ENCODE data around the gene ATP6V0B. TPM values are rescaled to one million over a fixed set of nuclear protein-coding genes. Genes with fewer than 3 reads are reported as not detected.

The ATP6V0B gene
- total RNA-seq, 1 experiment from 2014 or later, result 235 TPM

DNA sequence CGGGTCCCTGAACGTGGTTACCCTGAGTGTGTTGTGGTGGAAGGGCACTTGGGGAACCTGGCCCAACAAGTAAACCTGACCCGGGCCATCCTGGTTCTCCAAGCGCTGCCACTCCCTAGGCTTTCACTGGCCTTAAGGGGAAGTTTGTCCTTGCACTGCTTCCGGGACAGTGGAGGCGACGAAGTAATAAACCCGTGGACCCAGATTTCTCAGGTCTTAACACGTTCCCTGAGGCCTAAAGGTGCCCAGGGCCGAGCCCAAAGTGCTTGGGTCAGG is 16.4 kb downstream of the ATP6V0B start:
- H3K4me3 ChIP-seq, result peak overlapping the region; percentile 47
- peaks cover 5% of the 10 kb centered on the region; the same call in 1 of the 2 replicates for H3K36me3 ChIP-seq
- H3K27ac ChIP-seq, result peak overlapping the region; percentile 34
- peaks cover 8% of the 10 kb centered on the region for H3K4me1 ChIP-seq (replicated peaks)
- no peaks in the 10 kb centered on the region for H3K9me3 ChIP-seq (replicated peaks)
- no peaks in the 10 kb centered on the region for H3K27me3 ChIP-seq (replicated peaks)
- no peak for DNase-seq (ENCODE audit: low read depth in 1 of 2, low spot score in 2 of 2)

DNA sequence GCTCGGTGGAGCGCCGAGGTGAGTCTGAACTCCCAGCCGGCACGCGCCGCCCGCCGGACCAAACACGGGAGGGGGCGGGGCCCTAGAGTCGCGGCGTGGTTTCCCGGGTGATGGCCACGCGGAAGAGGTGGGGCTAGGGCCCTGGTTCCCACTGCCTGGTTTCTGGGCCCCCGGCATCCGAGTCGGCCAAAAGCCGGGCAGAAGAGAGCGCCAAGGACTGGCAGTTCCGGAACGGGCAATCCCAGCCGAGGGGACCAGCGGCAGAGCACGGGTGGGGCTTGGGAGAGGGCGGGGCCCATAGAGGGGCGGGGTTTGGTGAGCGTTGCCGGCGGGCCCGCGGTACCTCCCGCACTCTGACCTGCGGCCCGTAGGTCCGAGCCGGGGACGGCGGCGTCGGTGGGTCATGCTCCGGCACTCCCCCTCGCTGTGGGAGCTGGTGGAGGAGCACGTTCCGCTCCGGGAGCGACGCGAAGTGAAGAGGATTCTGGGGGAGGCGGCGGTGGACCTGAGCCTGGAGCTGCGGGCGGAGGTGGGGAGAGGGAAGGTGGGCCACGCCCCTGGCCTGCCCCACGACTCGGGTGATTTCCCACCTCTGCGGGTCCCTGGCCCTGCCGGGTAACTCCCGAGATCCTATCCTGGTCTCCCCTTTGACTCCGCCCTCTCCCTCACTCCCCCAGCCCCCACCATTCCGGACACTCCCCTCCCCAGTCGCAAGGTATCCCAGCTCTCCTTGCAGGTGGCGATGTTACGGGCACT is 16.9 kb downstream of the ATP6V0B start, which contains the start of gene CCDC24:
TSS of gene CCDC24 (plus strand) at position 124 of the 756 bp plus-strand sequence. CDS start at position 404, 280 bp downstream.
- peaks cover 8% of the 10 kb centered on the region for H3K4me1 ChIP-seq (replicated peaks)
- H3K4me3 ChIP-seq, result peak within 1 kb of the TSS; percentile 47
- peak; percentile 78 to 91 for DNase-seq (ENCODE audit: low read depth in 1 of 2, low spot score in 2 of 2)
- H3K27me3 ChIP-seq (replicated peaks), result no peaks in the 10 kb centered on the region
- no peaks in the 10 kb centered on the region for H3K36me3 ChIP-seq
- no peaks in the 10 kb centered on the region for H3K9me3 ChIP-seq (replicated peaks)
- peak within 1 kb of the TSS; percentile 34 for H3K27ac ChIP-seq

- H3K9me3 ChIP-seq (replicated peaks), result no peaks in the 10 kb centered on the region
- no peak overlapping the region for H3K27ac ChIP-seq
- peaks cover 8% of the 10 kb centered on the region for H3K4me1 ChIP-seq (replicated peaks)
- peak overlapping the region; percentile 47 for H3K4me3 ChIP-seq
- no peak for DNase-seq (ENCODE audit: low read depth in 1 of 2, low spot score in 2 of 2)
- H3K27me3 ChIP-seq (replicated peaks), result no peaks in the 10 kb centered on the region
- no peaks in the 10 kb centered on the region for H3K36me3 ChIP-seq
Observed at GRCh38 chr1:43992232-43992995, 17.7 kb downstream of the ATP6V0B start.

DNA sequence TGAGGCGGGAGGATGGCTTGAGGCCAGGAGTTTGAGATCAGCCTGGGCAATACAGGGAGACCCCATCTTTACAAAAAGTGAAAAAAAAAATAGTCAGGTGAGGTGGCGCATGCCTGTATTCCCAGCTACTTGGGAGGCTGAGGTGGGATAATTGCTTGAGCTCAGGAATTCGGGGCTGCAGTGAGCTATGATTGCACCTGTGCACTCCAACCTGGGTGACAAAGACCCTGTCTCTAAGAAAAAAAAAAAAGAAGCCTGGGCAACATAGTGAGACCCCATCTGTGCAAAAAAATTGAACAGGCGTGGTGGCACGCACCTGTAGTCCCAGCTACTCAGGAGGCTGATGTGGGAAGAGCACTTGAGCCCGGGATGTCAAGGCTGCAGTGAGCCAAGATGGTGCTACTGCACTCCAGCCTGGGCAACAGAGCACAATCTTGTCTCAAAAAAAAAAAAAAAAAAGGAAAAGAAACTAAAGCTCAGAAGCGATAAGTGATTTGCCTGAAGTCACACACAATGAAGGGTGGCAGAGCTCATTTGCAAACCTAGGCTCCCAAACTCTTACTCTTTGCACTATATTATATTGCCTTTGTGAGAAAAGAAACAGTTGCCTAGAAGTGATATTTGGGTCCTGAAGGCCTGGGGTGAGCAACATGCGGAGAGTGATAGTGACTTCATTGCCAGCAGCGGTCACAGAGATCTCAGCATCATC is 18.6 kb downstream of the ATP6V0B start:
- Histone ChIP-seq H3K9me3 (replicated peaks) (no peaks in the 10 kb centered on the region), H3K4me1 (replicated peaks) (peaks cover 10% of the 10 kb centered on the region), H3K4me3 (no peak overlapping the region), H3K36me3 (no peaks in the 10 kb centered on the region), H3K27me3 (replicated peaks) (no peaks in the 10 kb centered on the region), H3K27ac (no peak overlapping the region)
- no peak for DNase-seq (ENCODE audit: low read depth in 1 of 2, low spot score in 2 of 2)

GRCh38 chr1:43994071-43994470 is 19.3 kb downstream of the ATP6V0B start:
- H3K27me3 ChIP-seq (replicated peaks), result no peaks in the 10 kb centered on the region
- no peaks in the 10 kb centered on the region for H3K36me3 ChIP-seq
- no peaks in the 10 kb centered on the region for H3K9me3 ChIP-seq (replicated peaks)
- H3K4me1 ChIP-seq (replicated peaks), result peaks cover 13% of the 10 kb centered on the region
- no peak for DNase-seq (ENCODE audit: low read depth in 1 of 2, low spot score in 2 of 2)
- no peak overlapping the region for H3K4me3 ChIP-seq
- no peak overlapping the region for H3K27ac ChIP-seq

DNA sequence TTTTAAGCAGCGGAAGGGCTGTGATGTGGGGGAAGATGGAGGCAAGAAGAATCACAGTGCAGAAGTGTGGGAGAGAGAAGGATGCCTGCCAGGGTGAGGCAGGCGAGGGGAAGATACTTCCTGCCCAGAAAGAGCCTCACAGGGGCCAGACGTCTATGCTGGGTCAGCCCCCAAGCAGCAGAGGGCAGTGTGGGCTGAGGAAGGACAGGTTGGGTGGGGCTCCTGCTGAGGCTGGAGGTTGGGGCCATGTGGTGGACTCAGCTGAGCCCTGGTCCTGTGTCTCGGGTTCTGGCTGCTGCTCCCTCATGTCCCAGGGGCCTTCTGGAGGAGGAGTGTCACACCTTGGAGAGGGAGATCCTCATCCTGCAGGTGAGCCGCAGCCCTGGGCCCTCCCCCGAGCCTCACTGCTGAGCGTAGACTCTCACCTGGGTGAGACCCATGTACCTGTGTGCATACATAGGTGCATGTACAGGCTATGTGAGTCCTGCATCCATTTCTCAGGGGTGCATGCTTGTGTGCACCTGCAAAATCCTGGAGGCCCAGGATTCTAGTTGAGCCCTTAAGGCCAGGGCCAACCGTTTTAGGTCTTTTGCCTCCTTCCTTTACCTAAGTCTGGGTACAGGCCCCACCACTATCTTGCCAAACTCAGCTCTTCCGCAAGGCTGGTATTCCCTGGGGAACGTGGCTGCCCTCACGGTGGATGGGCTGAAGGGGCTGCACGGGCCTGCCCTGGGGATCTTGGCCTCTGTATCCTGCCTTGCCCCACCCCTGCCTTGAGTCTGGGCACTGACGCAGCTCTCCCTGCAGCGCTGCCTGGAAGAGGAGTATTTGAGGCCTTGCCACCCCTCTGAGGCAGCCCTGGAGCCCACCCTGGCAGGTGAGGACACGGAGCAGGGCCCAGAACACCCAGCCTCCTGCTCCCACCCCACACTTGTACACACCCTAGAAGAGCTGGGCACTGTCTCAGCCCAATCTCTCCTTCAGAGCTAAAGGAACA is 20.3 kb downstream of the ATP6V0B start:
- H3K9me3 ChIP-seq (replicated peaks), result no peaks in the 10 kb centered on the region
- no peak overlapping the region for H3K27ac ChIP-seq
- peaks cover 13% of the 10 kb centered on the region for H3K4me1 ChIP-seq (replicated peaks)
- no peak overlapping the region for H3K4me3 ChIP-seq
- DNase-seq (ENCODE audit: low read depth in 1 of 2, low spot score in 2 of 2), result no peak
- H3K36me3 ChIP-seq, result no peaks in the 10 kb centered on the region
- H3K27me3 ChIP-seq (replicated peaks), result no peaks in the 10 kb centered on the region

GRCh38 chr1:43995984-43996732 is 21.4 kb downstream of the ATP6V0B start:
- no peak overlapping the region for H3K4me3 ChIP-seq
- H3K36me3 ChIP-seq, result no peaks in the 10 kb centered on the region
- peaks cover 7% of the 10 kb centered on the region for H3K4me1 ChIP-seq (replicated peaks)
- DNase-seq (ENCODE audit: low read depth in 1 of 2, low spot score in 2 of 2), result no peak
- no peaks in the 10 kb centered on the region for H3K27me3 ChIP-seq (replicated peaks)
- no peaks in the 10 kb centered on the region for H3K9me3 ChIP-seq (replicated peaks)
- H3K27ac ChIP-seq, result no peak overlapping the region

DNA sequence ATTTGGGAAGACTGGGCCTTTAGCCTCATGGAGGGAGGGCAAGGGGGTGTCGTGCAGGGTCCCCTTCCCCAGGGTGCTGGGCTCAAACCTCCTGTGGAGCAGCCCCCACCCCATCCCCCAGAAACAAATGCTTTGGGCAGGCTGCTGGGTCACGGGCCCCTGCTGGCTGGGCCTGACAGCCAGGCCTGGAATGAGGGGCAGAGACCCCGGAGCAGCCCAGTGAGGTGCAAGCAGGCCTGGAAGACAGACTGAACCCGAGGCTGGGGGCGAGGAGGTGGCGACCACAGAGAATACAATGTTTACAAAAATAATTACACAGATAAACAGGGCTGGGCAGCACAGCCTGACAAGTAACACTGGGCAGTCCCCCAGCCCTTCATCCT is 22.0 kb downstream of the ATP6V0B start:
- no peak for DNase-seq (ENCODE audit: low read depth in 1 of 2, low spot score in 2 of 2)
- H3K36me3 ChIP-seq, result no peaks in the 10 kb centered on the region
- no peak overlapping the region for H3K27ac ChIP-seq
- no peak overlapping the region for H3K4me3 ChIP-seq
- peaks cover 5% of the 10 kb centered on the region for H3K4me1 ChIP-seq (replicated peaks)
- no peaks in the 10 kb centered on the region for H3K27me3 ChIP-seq (replicated peaks)
- no peaks in the 10 kb centered on the region for H3K9me3 ChIP-seq (replicated peaks)

GRCh38 chr1:43997295-43997999 is 22.7 kb downstream of the ATP6V0B start:
- Histone ChIP-seq H3K9me3 (replicated peaks) (no peaks in the 10 kb centered on the region), H3K27ac (no peak overlapping the region), H3K4me1 (replicated peaks) (peaks cover 5% of the 10 kb centered on the region), H3K36me3 (no peaks in the 10 kb centered on the region), H3K4me3 (no peak overlapping the region), H3K27me3 (replicated peaks) (no peaks in the 10 kb centered on the region)
- no peak for DNase-seq (ENCODE audit: low read depth in 1 of 2, low spot score in 2 of 2)

- Histone ChIP-seq H3K4me3 (no peak overlapping the region), H3K4me1 (replicated peaks) (peaks cover 5% of the 10 kb centered on the region), H3K27ac (no peak overlapping the region), H3K36me3 (no peaks in the 10 kb centered on the region), H3K9me3 (replicated peaks) (no peaks in the 10 kb centered on the region), H3K27me3 (replicated peaks) (no peaks in the 10 kb centered on the region)
- DNase-seq (ENCODE audit: low read depth in 1 of 2, low spot score in 2 of 2), result no peak
Observed at GRCh38 chr1:43998000-43998378, 23.2 kb downstream of the ATP6V0B start.

- H3K4me1 ChIP-seq (replicated peaks), result peaks cover 5% of the 10 kb centered on the region
- no peaks in the 10 kb centered on the region for H3K27me3 ChIP-seq (replicated peaks)
- H3K9me3 ChIP-seq (replicated peaks), result no peaks in the 10 kb centered on the region
- H3K4me3 ChIP-seq, result no peak overlapping the region
- no peak overlapping the region for H3K27ac ChIP-seq
- no peak for DNase-seq (ENCODE audit: low read depth in 1 of 2, low spot score in 2 of 2)
- no peaks in the 10 kb centered on the region for H3K36me3 ChIP-seq
Observed at GRCh38 chr1:43999455-43999854, 24.7 kb downstream of the ATP6V0B start.

DNA sequence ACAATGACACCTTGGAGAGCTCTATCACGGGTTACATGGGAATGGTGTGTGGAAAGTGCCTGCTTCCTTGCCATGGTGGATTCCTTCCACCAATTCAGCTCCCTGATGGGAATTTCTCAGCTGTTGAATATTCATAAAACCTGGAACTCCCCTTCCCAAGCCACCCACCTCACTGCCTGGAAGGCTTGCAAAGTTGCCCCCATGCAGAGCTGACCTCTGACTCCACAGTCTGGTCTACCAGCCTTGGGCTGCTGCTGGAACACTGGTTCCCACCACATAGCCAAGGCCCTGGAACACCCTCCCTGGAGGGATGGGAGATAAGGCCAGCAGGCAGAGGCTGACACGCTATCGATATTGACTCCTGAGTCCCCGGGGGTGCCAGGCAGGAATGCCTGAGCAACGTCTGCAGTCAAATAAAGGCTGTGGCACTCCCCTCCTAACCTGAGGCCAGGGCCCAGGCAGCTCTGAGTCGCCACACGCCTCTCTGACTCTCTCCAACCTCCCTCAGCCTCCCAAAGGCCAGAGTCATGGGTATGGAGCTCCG is 25.4 kb downstream of the ATP6V0B start:
- Histone ChIP-seq H3K27ac (no peak overlapping the region), H3K4me3 (no peak overlapping the region), H3K4me1 (replicated peaks) (peaks cover 5% of the 10 kb centered on the region), H3K27me3 (replicated peaks) (no peaks in the 10 kb centered on the region), H3K9me3 (replicated peaks) (no peaks in the 10 kb centered on the region), H3K36me3 (no peaks in the 10 kb centered on the region)
- DNase-seq (ENCODE audit: low read depth in 1 of 2, low spot score in 2 of 2), result no peak

Measured in SJSA1 (cell line).